Measurements from ENCODE around the gene UGT3A1. TPM values are rescaled to one million over a fixed set of nuclear protein-coding genes. Genes with fewer than 3 reads are reported as not detected.

The UGT3A1 gene
- total RNA-seq, 1 donor from 2014 or later = 0.82 TPM

DNA sequence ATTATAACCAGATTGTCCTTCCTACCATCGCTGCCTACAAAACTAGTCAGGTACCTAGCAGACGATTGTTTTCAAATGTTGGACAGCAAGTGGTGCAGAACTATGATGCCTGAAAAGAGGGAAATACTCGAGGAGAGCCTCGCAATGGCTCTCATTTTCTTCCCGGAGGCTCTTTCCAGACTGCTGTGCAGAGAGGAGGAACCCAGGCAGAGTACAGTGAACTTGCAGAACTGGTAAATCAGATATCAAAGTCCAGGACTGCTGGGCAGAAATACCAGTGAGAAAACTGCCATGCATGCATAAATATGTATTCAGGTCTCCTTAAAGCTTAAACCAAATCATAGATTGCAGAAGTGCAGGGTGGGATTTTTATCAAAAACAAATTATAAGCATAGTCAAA lies 26.4 kb upstream of the UGT3A1 start:
- TF ChIP-seq, protein P1, sequence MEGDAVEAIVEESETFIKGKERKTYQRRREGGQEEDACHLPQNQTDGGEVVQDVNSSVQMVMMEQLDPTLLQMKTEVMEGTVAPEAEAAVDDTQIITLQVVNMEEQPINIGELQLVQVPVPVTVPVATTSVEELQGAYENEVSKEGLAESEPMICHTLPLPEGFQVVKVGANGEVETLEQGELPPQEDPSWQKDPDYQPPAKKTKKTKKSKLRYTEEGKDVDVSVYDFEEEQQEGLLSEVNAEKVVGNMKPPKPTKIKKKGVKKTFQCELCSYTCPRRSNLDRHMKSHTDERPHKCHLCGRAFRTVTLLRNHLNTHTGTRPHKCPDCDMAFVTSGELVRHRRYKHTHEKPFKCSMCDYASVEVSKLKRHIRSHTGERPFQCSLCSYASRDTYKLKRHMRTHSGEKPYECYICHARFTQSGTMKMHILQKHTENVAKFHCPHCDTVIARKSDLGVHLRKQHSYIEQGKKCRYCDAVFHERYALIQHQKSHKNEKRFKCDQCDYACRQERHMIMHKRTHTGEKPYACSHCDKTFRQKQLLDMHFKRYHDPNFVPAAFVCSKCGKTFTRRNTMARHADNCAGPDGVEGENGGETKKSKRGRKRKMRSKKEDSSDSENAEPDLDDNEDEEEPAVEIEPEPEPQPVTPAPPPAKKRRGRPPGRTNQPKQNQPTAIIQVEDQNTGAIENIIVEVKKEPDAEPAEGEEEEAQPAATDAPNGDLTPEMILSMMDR (conservative IDR thresholded peaks at IDR 0.05) = no peak
- Mint-ChIP-seq H3K36me3 (no peaks in the 10 kb centered on the region), H3K4me1 (ENCODE audit: unreplicated experiment) (peaks cover 1% of the 10 kb centered on the region), H3K27me3 (no peaks in the 10 kb centered on the region), H3K4me3 (no peak overlapping the region), H3K27ac (no peak overlapping the region), H3K9me3 (peaks cover 7% of the 10 kb centered on the region)
- no peak for DNase-seq (ENCODE audit: extremely low spot score, unreplicated experiment)

DNA sequence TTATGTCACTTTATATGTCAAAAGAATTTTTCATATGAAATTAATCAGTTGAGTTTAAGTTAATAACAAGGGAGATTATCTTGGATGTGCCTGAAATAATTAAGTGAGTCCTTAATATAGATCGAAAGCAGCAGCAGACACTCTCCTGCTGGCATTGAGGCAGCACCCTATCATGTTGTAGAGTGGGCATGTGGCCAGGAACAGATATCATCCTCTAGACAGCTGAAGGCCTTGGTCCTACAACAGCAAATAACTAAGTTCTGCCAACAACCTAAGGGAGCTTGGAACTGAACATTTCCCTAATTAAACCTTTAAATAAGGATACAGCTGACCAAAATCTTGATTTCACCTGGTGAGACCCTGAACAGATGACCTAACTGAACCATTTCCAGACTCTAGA lies 25.8 kb upstream of the UGT3A1 start:
- no peaks in the 10 kb centered on the region for H3K4me1 Mint-ChIP-seq (ENCODE audit: unreplicated experiment)
- no peaks in the 10 kb centered on the region for H3K36me3 Mint-ChIP-seq
- H3K27me3 Mint-ChIP-seq = no peaks in the 10 kb centered on the region
- no peak for DNase-seq (ENCODE audit: extremely low spot score, unreplicated experiment)
- H3K4me3 Mint-ChIP-seq = no peak overlapping the region
- TF ChIP-seq, protein P1 (conservative IDR thresholded peaks at IDR 0.05) = no peak
- H3K9me3 Mint-ChIP-seq = peaks cover 11% of the 10 kb centered on the region
- H3K27ac Mint-ChIP-seq = no peak overlapping the region

DNA sequence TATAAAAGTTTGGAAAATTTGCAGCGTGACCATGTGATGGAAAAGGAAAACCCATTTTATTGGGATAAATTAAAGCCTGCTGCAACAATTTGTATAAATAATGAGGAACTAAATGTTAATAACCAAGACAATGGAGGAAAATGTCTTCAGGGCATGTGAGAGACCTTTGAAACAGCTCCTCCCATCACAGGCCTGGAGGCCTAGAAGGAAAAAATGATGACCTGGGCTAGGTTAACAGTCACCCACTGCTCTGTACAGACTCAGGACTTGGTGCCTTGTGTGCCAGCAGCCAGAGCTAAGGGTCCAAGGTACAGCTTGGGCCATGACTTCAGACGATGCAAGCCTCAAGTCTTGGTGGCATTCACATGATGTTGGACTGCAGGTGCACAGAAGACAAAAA lies 22.0 kb upstream of the UGT3A1 start:
- H3K4me1 Mint-ChIP-seq (ENCODE audit: unreplicated experiment) = no peaks in the 10 kb centered on the region
- no peak for DNase-seq (ENCODE audit: extremely low spot score, unreplicated experiment)
- H3K4me3 Mint-ChIP-seq = no peak overlapping the region
- H3K27ac Mint-ChIP-seq = no peak overlapping the region
- peaks cover 12% of the 10 kb centered on the region for H3K9me3 Mint-ChIP-seq
- TF ChIP-seq, protein P1 (conservative IDR thresholded peaks at IDR 0.05) = no peak
- H3K36me3 Mint-ChIP-seq = peaks cover 3% of the 10 kb centered on the region
- no peaks in the 10 kb centered on the region for H3K27me3 Mint-ChIP-seq

DNA sequence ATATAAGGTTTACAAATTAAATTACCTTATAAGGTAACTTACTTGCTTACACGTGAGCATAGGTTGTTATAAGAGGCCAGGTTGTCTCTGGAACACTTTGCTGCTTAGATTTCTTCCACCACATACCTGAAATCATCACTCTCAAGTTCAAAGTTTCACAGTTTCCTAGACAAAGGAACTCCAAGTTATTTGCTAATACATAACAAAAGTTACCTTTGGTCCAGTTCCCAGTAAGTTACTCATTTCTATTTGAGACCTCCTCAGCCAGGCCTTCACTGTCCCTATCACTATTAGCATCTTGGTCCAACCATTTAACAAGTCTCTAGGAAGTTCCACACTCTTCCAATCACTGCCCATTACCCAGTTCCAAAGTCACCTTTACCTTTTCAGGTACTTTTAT lies 18.5 kb upstream of the UGT3A1 start:
- Mint-ChIP-seq H3K9me3 (peaks cover 12% of the 10 kb centered on the region), H3K4me1 (ENCODE audit: unreplicated experiment) (no peaks in the 10 kb centered on the region), H3K36me3 (peaks cover 3% of the 10 kb centered on the region)

DNA sequence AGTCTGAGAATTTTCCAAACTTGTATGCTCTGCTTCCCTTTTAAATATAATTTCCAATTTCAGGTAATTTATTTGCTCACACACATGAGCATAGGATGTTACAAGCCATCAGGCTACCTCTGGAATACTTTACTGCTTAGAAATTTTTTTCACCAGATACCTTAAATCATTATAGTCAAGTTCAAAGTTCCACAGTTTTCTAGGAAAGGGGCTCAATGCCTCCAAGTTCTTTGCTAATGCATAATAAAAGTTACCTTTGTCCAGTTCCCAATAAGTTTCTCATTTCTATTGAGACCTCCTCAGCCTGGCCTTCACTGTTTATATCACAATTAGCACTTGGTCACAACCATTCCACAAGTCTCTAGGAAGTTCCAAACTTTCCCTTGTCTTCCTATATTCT lies 16.2 kb upstream of the UGT3A1 start:
- peaks cover 3% of the 10 kb centered on the region for H3K27me3 Mint-ChIP-seq
- TF ChIP-seq, protein P1 (conservative IDR thresholded peaks at IDR 0.05) = no peak
- DNase-seq (ENCODE audit: extremely low spot score, unreplicated experiment) = no peak
- H3K9me3 Mint-ChIP-seq = peaks cover 6% of the 10 kb centered on the region
- H3K4me3 Mint-ChIP-seq = no peak overlapping the region
- H3K4me1 Mint-ChIP-seq (ENCODE audit: unreplicated experiment) = no peaks in the 10 kb centered on the region
- peaks cover 3% of the 10 kb centered on the region for H3K36me3 Mint-ChIP-seq
- no peak overlapping the region for H3K27ac Mint-ChIP-seq

More for the DNA sequence above, 18.5 kb upstream of the UGT3A1 start:
- TF ChIP-seq, protein P1 (conservative IDR thresholded peaks at IDR 0.05) = no peak
- Mint-ChIP-seq H3K27ac (no peak overlapping the region), H3K4me3 (no peak overlapping the region), H3K27me3 (no peaks in the 10 kb centered on the region)
- DNase-seq (ENCODE audit: extremely low spot score, unreplicated experiment) = no peak

DNA sequence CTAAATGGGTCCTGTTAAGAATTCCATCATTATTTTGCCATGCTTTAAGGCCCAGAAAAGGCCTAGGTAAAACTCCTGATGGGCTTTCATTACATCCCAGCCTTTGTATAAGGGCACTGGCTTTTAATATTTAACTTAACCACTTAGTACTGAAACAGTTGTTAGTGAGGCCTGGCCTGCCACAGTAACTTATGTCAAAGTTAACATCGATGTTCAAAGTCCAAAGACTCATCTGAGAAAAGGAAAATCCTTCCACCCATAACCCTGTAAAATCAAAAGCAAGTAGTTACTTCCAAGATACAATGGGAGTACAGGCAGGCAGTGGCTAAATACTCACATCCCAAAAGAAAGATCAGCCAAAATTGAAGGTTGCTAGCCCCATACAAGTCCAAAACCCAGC lies 15.0 kb upstream of the UGT3A1 start:
- peaks cover 3% of the 10 kb centered on the region for H3K36me3 Mint-ChIP-seq
- no peaks in the 10 kb centered on the region for H3K4me1 Mint-ChIP-seq (ENCODE audit: unreplicated experiment)
- no peak overlapping the region for H3K4me3 Mint-ChIP-seq
- no peak for DNase-seq (ENCODE audit: extremely low spot score, unreplicated experiment)
- TF ChIP-seq, protein P1 (conservative IDR thresholded peaks at IDR 0.05) = no peak
- H3K27me3 Mint-ChIP-seq = peaks cover 3% of the 10 kb centered on the region
- H3K27ac Mint-ChIP-seq = no peak overlapping the region
- H3K9me3 Mint-ChIP-seq = peaks cover 5% of the 10 kb centered on the region

Measured in type B pancreatic cell (in vitro differentiated cells).